Stimulated activated naive CD4-positive, alpha-beta T cell treated with Interleukin-2 at 50 U/mL for 16 hours (primary cell): ENCODE results near the gene SLC16A5.
"Not testable (repeated sequence)": the region's sequence is repeated elsewhere in the genome, so short reads cannot be mapped to it uniquely, and the experiment has no call there.

Source experiments
- DNase-seq: peaks from one replicate; lab custom pipeline; 2025; lab: John Stamatoyannopoulos, UW

The SLC16A5 gene

DNA sequence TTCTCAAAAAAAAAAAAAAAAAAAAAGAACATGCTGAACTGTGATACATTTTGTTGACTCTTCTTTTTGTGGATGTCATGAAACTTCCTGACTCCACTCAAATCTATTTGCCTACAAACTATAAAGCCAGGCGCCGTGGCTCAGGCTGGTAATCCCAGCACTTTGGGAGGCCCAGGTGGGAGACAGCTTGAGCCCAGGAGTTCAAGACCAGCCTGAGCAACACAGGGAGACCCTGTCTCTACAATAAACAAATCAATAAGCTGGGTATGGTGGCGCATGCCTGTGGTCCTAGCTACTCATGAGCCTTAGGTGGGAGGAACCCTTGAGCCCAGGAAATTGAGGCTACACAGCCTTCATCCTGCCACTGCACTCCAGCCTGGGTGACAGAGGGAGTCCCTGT is 45.2 kb downstream of the SLC16A5 start:
- DNase-seq, result no peak

DNA sequence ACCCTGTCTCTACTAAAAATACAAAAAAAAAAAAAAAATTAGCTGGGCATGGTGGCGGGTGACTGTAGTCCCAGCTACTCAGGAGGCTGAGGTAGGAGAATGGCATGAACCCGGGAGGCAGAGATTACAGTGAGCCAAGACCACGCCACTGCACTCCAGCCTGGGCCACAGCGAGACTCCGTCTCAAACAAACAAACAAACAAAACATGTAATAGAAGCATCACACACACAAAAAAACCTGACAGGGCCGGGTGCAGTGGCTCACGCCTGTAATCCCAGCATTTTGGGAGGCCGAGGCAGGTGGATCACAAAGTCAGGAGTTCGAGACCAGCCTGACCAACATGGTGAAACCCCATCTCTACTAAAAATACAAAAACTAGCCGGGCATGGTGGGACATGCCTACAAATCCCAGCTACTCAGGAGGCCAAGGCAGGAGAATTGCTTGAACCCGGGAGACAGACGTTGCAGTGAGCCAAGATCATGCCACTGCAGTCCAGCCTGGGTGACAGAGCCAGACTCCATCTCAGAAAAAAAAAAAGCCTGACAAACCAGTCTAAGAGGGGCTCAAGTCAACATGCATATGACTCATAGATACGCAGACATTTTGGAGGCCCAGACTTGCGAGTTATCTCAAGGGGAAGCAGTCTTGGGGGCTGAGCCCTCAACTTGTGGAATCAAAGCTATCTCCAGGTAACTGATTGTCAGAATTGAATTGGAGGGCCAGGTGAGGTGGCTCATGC is 46.0 kb downstream of the SLC16A5 start:
- not testable (repeated sequence) for DNase-seq

DNA sequence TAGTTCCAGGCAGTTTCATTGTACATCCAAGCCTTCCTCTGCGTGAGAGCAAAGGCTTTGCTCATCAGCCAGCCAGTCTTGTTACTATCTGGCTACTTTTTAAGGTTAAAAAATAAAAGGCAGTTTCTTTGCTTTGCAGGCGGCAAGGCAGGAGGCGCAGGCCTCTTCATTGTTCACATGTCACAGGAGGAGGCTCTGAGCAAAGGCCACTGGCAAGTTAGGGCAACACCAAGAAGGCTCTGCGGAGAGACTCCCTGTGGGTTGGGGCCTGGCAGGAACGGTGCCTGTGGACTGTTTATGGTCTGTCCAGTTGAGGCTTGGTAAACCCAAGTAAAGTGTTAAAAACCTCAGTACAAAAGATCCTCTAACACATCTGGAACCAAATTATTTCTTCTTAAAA is 47.7 kb downstream of the SLC16A5 start:
- DNase-seq, result no peak

DNA sequence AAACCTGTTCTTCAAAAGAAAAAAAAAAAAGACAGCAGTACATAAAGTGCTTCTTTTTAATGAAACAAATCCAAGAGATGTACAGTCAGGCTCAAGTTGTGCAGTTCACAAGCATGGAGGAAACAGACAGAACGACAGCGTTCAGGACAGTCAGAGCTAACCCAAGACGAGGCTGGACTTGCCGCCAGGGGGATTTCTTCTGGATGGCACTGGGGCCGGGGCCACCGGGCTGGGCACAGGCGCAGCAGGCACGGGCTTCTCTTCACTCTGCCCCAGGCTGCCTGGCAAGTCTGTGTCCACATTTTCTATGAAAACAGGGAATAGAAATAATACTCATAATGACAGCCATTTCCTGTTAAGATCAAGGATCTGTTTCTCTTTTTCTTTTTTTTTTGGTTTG is 48.2 kb downstream of the SLC16A5 start:
- no peak for DNase-seq

DNA sequence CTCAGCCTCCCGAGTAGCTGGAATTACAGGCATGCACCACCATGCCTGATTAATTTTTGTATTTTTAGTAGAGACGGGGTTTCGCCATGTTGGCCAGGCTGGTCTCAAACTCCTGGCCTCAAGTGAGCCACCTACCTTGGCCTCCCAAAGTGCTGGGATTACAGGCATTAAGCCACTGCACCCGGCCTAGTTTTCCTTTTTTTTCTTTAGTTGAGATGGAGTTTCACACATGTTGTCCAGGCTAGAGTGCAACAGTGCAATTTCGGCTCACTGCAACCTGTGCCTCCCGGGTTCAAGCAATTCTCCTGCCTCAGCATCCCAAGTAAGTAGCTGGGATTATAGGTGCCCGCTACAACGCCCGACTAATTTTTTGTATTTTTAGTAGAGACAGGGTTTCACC is 50.0 kb downstream of the SLC16A5 start:
- DNase-seq, result not testable (repeated sequence)

DNA sequence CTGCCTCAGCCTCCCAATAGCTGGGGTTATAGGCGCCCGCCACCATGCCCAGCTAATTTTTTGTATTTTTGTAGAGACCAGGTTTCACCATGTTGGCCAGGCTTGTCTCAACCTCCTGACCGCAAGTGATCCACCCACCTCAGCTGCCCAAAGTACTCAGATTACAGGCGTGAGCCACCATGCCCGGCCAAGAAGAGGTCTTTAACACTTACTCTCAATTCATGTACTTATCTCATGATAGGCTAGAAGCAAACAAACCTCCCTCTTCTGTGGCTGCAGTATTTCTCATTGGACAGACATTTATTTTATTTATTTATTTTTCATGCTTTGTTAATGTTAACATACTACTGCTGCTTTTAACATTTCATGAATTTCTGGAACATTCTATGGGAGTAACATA is 50.8 kb downstream of the SLC16A5 start:
- no peak for DNase-seq

DNA sequence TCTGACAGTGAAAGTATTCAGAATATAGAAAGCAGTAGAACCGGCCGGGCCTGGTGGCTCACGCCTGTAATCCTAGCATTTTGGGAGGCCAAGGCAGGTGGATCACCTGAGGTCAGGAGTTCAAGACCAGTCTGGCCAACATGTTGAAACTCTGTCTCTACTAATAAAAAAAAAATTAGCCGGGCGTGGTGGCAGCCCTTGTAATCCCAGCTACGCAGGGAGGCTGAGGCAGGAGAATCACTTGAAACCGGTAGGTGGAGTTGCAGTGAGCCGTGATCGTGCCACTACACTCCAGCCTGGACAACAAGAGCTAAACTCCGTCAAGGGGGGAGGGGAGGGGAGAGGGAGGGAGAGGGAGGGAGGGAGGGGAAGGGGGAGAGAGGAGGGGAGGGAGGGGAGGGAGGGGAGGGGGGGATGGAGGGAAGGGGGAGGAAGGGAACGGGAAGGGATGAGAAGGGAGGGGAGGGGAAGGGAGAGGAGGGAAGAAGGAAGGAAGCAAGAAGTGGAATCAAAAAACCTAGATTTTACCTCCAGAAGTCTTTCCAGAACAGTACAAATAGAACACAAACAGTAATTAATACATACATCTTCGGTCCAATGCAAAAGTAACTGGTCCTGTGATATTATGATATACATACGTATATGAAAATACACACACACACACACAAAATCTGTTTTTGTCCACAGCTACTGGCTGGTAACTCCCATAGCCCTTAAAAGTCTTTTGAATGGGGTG is 54.6 kb downstream of the SLC16A5 start:
- DNase-seq, result no peak

DNA sequence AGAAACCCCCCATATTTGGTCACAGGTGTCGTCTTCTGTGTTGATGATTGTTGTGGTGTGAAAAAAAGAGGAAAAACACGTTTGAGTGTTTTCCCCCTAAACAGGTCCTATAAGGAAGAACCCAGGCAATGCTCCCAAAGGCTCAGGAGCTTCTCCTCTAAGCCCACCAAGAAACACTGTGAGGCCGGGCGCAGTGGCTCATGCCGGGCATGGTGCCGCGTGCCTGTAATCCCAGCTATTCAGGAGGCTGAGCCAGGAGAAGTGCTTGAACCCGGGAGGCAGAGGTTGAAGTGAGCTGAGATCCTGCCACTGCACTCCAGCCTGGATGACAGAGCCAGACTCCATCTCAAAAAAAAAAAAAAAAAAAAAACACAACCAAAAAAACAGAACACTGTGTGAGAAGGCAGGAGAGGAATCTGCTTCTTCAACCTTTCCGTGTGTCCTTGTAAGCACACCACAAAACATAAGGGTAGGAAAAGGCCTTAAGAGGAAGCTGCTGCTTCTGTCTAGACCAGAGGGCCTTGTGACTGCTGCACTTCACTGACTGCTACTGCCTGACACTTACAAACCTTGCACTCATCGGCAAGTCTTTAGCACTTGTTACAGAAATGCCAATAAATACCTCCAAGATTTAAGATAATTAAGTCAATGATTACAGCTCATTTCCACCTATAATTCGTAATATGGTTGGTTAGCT is 57.2 kb downstream of the SLC16A5 start:
- DNase-seq, result no peak

DNA sequence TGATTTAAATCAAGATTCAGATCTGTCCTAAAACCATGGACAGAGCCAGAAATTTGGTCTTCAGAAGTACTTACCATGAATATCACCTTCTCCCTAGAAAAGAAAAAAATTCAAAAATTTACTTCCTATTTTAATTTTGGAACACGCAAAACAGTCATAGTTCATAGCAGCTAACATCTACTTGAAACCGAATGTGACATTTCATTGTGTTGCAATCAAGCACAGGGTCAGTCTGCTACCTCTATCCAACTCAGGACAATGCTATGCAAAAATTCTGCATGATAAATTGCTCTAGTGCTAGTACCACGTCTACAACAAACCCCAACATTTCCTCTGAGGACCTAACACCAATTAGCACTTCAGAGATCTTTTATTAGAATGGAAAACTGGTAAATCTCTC is 58.8 kb downstream of the SLC16A5 start:
- no peak for DNase-seq

DNA sequence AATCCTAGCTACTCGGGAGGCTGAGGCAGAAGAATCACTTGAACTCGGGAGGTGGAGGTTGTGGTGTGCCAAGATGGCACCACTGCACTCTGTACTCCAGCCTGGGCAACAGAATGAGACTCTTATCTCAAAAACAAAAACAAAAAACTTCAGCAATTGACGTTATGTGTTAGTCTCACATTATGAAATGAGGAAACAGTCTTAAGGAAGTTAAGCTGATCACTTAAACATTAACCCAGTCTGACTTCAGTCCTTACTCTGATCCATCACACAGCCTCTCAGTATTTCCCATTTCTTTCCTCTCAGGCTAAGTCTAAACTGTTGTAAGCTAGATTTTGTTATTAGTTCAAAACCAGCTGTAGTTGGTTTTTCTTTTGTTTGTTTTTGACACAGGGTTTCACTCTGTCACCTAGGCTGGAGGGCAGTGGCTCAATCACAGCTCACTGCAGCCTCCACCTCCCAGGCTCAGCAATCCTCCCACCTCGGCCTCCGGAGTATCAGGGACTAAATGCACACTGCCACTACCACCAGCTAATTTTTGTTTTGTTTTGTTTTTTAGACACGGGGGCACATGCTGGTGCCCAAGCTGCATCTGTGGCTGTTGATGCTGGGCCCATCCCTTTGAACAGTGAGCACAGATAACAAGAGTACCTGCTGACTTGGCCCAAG is 60.3 kb downstream of the SLC16A5 start:
- no peak for DNase-seq

DNA sequence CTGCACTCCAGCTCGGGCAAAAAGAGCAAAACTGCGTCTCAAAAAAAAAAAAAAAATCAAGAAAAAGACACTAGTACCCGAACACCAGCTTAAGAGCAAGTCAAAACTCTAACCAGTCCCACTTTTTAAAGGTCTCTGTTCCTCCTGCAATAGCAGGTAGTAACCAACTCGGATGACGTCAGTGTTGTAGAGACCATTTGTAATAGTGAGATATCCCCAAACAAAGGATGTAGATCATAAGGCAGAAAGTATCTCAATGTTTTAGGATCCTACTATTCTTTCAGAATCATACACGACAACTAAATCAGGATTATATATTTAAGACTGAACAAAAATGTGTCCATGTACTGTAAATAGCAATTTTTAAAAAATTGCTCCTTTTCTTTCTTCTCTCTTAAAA is 64.2 kb downstream of the SLC16A5 start:
- no peak for DNase-seq

DNA sequence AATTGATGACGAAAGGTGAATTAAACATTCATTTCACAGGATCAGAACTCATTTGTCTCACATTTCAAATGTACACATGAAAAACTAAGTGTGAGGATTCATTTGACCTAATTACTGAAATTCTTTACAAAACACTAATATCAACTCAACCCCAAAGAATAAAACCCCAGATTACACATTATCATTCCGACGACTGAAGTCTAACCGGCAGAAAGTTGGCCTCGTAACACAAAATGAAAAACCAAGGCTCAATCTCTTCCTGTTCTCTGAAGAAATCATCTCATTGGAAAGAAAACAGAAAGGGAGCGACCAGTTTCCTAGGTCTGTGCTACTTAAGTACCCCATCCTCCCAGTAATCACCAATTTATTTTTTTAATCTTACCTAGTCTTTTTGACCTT is 64.8 kb downstream of the SLC16A5 start:
- no peak for DNase-seq

DNA sequence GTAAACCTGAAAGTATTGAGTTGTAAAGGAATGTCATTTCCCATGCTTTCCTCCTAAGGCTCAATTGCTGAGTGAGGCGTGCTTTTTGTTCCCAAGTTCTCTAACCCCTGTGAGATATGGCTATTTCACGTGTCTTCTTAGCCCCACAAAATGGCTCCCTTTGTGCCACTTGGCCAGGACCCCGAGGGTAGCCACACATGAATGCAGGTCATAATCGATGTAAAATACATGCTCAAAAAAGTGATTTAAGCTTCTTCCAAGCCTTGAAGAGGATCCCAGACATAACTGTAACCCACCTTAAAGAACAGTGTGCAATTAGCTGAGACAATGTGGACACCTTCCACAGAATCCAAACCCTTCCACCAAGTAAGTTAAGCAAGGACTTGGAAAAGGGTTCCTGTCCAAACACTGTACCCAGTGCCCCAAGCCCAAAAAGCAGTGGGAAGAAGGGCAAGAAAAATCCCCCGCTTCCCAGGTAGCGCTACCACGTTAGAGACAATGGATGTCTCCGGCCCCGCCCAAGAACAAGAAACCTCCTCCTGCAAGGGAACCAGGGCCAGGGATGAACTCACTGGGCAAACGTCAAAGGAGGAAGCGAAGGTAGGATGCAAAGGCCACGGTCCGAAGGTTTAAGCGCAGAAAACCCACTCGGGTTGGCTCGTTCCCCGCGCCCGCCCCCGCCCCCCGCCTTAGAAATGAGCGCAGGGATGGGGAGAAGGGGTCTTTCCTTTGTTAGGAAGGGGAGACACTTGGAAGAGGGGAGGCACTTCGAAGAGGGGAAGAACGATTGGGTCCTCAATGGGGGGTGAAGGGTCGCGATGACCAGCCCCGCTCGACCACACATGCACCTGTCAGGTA is 65.4 kb downstream of the SLC16A5 start:
- no peak for DNase-seq

DNA sequence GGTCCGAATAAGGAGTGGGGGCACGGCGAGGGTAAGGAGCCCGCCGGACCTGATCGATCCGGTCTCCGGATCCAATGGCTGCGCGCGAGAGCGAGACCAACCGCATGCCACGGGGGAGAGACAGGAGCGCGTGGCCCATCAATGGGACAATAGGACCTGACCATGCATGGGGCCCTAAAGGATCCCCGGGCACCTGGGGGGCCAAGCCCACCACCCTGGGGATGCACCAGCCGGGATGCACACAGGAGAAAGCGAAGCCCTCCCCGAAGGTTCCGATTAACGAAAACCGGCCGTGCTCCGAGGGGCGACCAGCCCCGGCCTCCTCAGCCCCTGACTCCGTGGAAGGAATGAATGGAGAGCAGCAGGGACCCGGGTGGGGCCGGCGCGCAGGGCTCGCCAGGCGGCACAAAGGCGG is 66.0 kb downstream of the SLC16A5 start:
- DNase-seq, result peak; percentile 8

DNA sequence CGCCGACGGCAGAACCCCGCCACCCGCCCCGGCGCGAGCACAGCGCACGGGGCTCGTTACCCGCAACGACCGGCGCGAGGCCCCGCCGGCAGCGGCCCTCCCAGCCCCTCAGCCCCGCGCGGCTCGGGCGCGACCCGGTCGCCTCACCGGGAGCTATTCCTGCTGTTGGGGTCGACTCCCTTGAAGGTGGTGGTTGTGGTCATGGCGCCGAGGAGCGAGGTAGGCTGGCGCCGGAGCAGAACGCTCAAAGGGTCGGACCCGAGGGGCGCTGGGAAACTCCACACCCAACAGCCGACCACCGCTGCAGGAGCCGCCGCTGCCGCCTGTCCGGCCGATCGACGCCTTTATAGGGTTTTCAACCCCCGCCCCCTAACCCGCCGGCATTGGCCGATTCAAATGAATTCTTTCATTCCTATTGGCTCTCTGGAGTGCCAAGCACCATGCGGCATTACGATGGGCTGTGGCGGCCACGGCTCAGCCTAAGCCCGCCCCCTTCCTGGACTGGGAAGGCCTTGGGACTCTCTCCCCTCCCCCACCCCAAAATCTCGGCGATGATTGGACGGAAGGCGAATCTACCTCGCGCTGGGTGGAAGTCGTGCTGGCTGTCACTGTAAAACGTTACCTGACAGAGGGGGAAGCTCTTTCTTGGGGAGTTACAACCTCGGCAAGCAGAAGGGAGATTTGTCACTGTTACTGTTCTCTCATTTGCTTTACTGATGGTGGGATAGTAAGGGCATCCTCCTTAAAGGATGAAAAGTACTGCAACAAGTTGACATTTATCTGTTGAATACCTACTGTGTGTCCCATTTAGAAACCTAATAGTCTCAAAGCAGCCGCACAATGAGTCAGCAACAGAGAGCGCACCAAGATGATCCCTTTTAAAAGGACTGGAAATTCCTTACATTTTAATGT is 66.7 kb downstream of the SLC16A5 start, which contains the start of gene JPT1:
JPT1 (minus strand) TSS at position 318 of the 912 bp plus-strand sequence; CDS start at position 203, 115 bp downstream.
- DNase-seq, result peak; percentile 98

DNA sequence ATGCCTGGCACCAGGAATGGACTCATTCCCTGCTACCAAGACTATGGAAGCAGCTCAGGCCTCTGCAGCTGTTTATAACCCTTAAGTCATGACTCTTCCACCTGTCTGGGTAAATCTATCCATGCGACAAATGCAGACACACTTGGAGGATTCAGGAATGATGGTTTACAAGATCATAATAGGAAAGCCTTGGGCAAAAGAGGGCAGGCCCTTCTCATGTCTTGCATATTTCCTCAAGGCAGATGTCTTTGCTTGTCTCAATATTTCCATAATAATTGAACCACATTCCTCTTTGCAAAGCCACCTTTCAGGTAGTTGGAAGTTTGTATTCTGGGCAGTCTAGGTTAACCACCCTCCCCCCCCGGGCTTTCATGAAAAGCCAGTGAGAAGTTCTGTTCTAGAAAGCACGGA is 67.4 kb downstream of the SLC16A5 start:
- DNase-seq, result no peak
